Erythroblast (primary cell): Measurements from ENCODE around the gene OVOL3.

Experiments used
- DNase-seq, 2 experiments: peaks; one replicate each; lab custom pipeline; 2025; lab: John Stamatoyannopoulos, UW
- GATA1 ChIP-seq: IDR thresholded peaks from 2 replicates; pipeline ENCODE4 v1.6.1; 2011; ENCODE audit warnings: low read depth, mild to moderate bottlenecking, control low read depth, low read length, moderate library complexity
- POLR2A ChIP-seq: IDR thresholded peaks from 2 replicates; pipeline ENCODE4 v1.6.1; 2011; ENCODE audit warnings: mild to moderate bottlenecking, low read length

OVOL3 gene

DNA sequence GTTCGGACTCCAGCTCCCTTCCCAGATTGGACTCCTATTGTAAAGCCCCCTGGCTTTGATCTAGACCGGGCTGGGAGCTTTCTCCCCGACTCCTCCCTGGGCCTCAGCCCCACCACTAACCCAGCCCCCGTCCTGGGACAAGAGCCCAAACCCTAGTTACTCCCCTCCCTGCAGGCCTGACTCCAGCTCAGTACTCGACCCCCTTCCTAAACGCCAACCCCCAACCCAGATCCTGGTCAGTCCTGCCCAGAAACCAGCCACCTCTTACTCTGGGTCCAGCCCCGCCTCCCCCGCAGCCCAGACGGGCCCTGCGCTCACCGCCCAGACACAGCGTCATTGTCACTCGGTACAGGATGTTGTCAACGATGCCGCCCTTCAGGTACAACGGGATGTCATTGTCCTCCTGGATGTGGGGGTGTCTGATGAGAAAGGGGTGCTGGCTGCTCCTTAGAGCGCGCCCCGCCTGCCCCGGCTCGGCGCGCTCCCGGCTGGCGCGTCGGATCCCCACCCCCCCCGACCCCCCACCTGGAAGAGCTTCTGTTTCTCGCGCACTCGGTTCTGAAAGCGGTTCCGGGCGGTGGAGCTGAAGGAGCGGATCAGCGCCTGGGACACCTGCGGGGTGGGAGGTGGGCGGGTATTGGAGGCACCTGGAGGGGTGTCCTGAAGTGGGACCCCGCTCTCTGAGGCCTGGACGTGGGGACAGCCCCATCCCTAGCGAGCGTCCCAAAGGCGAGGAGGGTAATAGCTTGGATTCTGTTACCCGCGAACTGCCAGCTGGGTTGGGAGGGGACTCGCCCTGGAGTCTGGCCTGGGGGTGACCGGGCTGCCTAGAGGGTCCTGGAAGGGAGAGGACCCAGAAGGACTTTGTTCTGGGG, 40.4 kb downstream of the OVOL3 start:
- no peak for DNase-seq

DNA sequence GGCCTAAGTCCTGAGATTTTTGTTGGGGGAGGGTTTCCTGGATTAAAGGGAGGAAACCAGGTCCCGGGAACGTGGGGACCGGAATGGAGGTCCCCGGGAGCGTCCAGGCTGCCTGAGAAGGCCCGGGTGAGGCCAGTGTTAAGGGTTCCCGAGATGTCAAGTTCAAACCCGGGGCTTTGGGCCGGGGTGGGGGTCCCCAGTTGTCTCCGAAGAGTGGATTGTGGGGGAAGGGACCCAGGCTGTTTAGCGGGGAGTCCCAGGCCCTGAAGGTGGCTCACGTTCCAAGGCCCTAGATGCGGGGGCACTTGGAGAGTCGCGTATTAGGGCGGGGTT, 41.0 kb downstream of the OVOL3 start:
- no peak for DNase-seq
- TF ChIP-seq GATA1, result no peak
- TF ChIP-seq POLR2A, result no peak

More for the DNA sequence above, 40.4 kb downstream of the OVOL3 start:
- TF ChIP-seq GATA1, result no peak
- no peak for TF ChIP-seq POLR2A

DNA sequence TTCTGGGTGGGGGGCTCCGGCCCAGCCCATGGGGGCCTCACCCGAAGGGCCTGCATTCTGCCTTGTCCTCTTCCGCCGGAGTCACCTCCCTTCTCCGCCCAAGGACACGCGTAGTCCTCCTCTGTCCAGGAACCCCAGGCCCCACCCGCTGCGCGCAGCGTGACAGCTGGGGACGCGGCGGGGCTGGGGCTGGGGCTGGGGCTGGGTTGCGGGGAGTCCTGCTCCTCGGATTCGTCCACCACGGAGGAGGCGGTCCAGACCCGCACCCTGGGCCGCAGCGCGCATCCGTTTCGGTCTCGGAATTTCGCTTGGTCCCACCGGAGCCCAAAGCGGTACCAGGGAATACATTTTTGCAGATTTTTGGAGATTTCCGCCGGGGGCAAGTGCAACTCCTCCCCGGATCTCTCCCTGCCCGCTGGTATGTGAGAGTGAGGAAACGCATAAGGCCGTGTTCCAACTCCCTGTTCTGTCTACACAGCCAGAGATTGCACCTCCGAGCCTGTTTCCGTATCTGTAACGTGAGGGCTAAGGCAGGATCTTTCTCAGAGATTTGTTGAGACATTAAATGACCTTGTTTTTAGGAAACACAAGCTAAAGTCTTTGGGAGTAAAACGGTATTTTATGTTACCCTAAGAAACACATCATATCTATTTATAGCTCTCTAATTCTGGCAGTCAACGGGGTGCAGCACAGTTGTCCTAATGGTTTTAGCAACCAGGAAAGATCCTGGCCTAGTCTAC, 41.6 kb downstream of the OVOL3 start, which contains the start of gene COX7A1:
Gene COX7A1, minus strand, starts transcription at position 96 of the 740 bp plus-strand sequence. Its CDS starts 40 bp downstream, at position 56.
- no peak for DNase-seq
- no peak for TF ChIP-seq GATA1
- TF ChIP-seq POLR2A, result no peak

DNA sequence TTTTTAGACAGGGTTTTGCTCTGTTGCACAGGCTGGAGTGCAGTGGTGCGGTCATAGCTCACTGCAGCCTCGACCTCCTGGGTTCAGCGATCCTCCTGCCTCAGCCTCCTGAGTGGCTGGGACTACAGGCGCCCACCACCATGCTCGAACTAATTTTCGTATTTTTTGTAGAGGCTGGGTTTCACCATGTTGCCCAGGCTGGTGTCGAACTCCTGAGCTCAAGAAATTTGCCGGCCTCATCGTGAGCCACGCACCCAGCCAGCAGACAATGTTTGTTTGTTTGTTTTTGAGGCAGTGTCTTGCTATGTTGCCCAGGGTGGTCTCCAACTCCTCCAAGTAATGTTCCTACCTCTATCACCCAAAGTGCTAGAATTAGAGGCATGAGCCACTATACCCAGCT, 42.2 kb downstream of the OVOL3 start:
- TF ChIP-seq GATA1, result no peak
- no peak for TF ChIP-seq POLR2A
- DNase-seq, result no peak

DNA sequence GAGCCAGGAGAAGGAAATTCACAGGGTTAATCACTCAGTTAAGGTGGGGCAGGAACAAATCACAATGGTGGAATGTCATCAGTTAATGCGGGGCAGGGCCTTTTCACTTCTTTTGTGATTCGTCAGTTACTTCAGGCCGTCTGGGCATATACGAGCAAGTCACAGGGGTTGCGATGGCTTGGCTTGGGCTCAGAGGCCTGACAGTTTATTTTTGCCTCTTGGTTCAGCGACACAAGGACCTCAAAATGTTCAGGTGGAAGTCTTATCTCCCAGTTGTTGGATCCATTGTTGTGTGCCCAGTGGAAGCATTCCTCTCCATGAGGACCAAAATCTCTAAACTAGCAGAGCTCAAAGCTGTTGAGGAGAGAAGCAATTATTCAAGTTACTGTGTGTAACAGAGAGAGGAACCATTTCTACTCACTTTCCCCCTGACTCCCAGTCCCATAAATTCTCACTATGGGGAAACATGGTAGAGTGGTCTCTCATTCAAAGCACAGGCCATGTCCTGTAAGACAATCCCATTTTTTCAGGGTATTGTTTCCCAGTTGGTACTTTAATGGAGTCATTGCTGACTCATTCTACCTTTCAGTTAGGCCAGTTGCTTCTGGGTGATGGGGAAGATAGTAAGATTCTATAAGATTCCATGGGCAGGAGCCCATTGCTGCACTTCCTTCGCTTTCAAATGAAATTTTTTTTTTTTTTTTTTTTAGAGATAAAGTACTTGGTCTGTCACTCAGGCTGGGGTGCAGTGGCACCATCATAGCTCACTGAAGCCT, 50.1 kb downstream of the OVOL3 start:
- DNase-seq, result no peak
- TF ChIP-seq POLR2A (no peak), GATA1 (no peak)
